K562 (cell line): ENCODE results near the gene TTC16. TPM values are rescaled to one million over a fixed set of nuclear protein-coding genes. Genes with fewer than 3 reads are reported as not detected.

ENCODE experiments used
- MYC ChIP-seq, 2 experiments: fragments of 250-450 bp in 1 of 2; sonication (Bioruptor Pico) in 1 of 2; IDR thresholded peaks; 2 replicates each; pipeline versions ENCODE4 v1.5.1 to v1.6.1; 2012 to 2021; ENCODE audit warnings: low read depth in 2 of 2, borderline replicate concordance in 1 of 2, improper control_type of control experiment in 1 of 2, low read length in 1 of 2, mild to moderate bottlenecking in 1 of 2, moderate library complexity in 1 of 2
- POLR2G ChIP-seq: fragments of 200-400 bp; formaldehyde crosslinking; IDR thresholded peaks from 2 replicates; pipeline ENCODE4 v1.6.1; 2017; ENCODE audit warnings: low read depth, mild to moderate bottlenecking, antibody characterized with exemption, low read length, moderate library complexity
- PTBP1 ChIP-seq: fragments of 200-400 bp; formaldehyde crosslinking; IDR thresholded peaks from 2 replicates; pipeline ENCODE4 v1.6.1; 2017; ENCODE audit warnings: low read depth, low read length
- TAF15 ChIP-seq: fragments of 200-400 bp; formaldehyde crosslinking; IDR thresholded peaks from 2 replicates; pipeline ENCODE4 v1.6.1; 2017; ENCODE audit warnings: mild to moderate bottlenecking, low read depth, low read length, moderate library complexity
- ZNF766 ChIP-seq: fragments of 200-800 bp; sonication (Bioruptor generic); conservative IDR thresholded peaks from 2 replicates; pipeline ENCODE4 v1.6.1; 2016; ENCODE audit warnings: missing genetic modification characterization, missing compliant biosample characterization
- ZNF79 ChIP-seq: fragments of 250-450 bp; sonication (Bioruptor Pico); IDR thresholded peaks from 2 replicates; pipeline ENCODE4 v1.4.0; 2020; ENCODE audit warnings: low read depth, mild to moderate bottlenecking, moderate library complexity
- polyA plus RNA-seq, 8 experiments: library from polyadenylated mRNA; depleted of rRNA in 4 of 8; stranded (reverse) in 5 of 8; unstranded in 3 of 8; fragments of >200 nt; fragmentation: Nextera tagmentation in 2 of 8; fragmentation: Illumina TruSeq in 1 of 8; extraction: Ambion mirVana in 2 of 8; extraction: Trizol in 1 of 8; gene quantifications; 2 replicates each; pipeline versions ENCODE4 v1.2.1 to v1.2.3, GENCODE V29; 2011 to 2014; ENCODE audit warnings: inconsistent platforms in 1 of 8, missing spikeins in 1 of 8
- total RNA-seq, 7 experiments: library from RNA; depleted of rRNA in 6 of 7; stranded (reverse); fragments of >200 nt in 6 of 7; fragmentation: Illumina TruSeq in 2 of 7; extraction: Trizol in 2 of 7; gene quantifications; 2 replicates each; pipeline versions ENCODE4 v1.2.1 to v1.2.3, GENCODE V29; 2011 to 2021; ENCODE audit warnings: low replicate concordance in 1 of 7
- TF ChIP-seq, protein P1 (sequence below), 2 experiments: fragments of 450-650 bp in 1 of 2; sonication (generic) in 1 of 2; formaldehyde crosslinking in 1 of 2; IDR thresholded peaks; 2 replicates each; pipeline versions ENCODE4 v1.7.1 to v1.9.0; 2016 to 2022; ENCODE audit warnings: inconsistent platforms in 1 of 2, mild to moderate bottlenecking in 1 of 2, missing genetic modification reagents in 1 of 2
- TF ChIP-seq, protein P2 (sequence below): fragments of 250-450 bp; sonication (Bioruptor Pico); IDR thresholded peaks from 2 replicates; pipeline ENCODE4 v1.8.0; 2022; ENCODE audit warnings: inconsistent platforms
- TF ChIP-seq, protein P3 (sequence below): fragments of 450-650 bp; conservative IDR thresholded peaks from 2 replicates; pipeline ENCODE4 v1.6.1; 2016; ENCODE audit warnings: missing genetic modification characterization, low read depth, mild to moderate bottlenecking, missing compliant biosample characterization, moderate library complexity
- TF ChIP-seq, protein P4 (sequence below): fragments of 450-650 bp; IDR thresholded peaks from 2 replicates; pipeline ENCODE4 v1.6.1; 2017; ENCODE audit warnings: antibody characterized with exemption

Gene TTC16
- total and polyA plus RNA-seq, 9 of the 15 experiments (the other 6 are each of a cell fraction or from before 2014, with no cell fraction given), result 0.11 TPM; not detected in 8

DNA sequence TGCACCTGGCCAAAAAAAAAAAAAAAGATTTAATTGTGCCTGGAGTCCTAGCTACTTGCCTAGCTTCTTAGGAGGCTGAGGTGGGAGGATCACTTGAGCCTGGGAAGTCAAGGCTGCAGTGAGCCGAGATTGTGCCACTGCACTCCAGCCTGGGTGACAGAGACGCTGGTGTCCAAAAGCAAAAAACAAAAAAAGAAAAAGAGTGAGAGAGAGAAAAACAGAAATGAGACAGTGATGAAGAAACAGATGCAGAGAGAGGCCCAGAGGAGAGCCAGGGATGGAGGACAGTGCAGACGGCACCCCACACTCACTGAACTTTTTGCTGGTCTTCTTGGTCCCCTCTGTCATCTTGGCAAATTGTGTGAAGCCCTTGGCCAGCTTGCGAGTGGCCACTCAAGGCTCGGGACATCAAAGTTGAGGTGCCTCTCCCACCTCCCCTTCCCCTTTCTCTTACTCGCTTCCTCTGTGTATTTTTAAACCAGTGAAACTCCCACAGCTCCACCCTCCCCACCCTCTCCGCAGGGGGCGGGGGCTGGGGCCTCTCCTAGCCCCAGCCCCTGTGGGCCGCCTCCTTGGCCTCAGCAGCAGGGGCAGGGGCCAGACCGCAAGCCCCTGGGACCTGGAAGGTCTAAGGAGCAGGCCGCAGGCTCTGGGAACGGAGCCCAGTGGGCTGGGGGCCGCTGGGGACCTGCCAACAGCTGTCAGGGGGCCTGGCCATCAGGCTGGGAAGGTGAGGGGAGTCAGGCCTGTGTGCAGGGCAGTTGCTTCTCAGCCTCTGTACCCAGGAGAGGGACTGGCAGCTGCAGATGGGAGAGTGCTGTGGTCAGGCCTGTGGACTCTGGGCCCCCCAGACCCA is 62.6 kb downstream of the TTC16 start, which contains the start of gene SH2D3C (continued):
- TF ChIP-seq, protein P1, sequence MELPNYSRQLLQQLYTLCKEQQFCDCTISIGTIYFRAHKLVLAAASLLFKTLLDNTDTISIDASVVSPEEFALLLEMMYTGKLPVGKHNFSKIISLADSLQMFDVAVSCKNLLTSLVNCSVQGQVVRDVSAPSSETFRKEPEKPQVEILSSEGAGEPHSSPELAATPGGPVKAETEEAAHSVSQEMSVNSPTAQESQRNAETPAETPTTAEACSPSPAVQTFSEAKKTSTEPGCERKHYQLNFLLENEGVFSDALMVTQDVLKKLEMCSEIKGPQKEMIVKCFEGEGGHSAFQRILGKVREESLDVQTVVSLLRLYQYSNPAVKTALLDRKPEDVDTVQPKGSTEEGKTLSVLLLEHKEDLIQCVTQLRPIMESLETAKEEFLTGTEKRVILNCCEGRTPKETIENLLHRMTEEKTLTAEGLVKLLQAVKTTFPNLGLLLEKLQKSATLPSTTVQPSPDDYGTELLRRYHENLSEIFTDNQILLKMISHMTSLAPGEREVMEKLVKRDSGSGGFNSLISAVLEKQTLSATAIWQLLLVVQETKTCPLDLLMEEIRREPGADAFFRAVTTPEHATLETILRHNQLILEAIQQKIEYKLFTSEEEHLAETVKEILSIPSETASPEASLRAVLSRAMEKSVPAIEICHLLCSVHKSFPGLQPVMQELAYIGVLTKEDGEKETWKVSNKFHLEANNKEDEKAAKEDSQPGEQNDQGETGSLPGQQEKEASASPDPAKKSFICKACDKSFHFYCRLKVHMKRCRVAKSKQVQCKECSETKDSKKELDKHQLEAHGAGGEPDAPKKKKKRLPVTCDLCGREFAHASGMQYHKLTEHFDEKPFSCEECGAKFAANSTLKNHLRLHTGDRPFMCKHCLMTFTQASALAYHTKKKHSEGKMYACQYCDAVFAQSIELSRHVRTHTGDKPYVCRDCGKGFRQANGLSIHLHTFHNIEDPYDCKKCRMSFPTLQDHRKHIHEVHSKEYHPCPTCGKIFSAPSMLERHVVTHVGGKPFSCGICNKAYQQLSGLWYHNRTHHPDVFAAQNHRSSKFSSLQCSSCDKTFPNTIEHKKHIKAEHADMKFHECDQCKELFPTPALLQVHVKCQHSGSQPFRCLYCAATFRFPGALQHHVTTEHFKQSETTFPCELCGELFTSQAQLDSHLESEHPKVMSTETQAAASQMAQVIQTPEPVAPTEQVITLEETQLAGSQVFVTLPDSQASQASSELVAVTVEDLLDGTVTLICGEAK (IDR thresholded peaks at IDR 0.05), result peak; percentile 32; the same call in 1 of the 2 replicates
- TF ChIP-seq, protein P1 (CRISPR knock-in tag; IDR thresholded peaks at IDR 0.05), result no peak
- TF ChIP-seq MYC (IDR thresholded peaks at IDR 0.05; ENCODE audit: low read depth, low read length), result no peak
- no peak for TF ChIP-seq MYC (CRISPR knock-in tag; IDR thresholded peaks at IDR 0.05; ENCODE audit: borderline replicate concordance, low read depth)
- no peak for TF ChIP-seq TAF15
- TF ChIP-seq, protein P2, sequence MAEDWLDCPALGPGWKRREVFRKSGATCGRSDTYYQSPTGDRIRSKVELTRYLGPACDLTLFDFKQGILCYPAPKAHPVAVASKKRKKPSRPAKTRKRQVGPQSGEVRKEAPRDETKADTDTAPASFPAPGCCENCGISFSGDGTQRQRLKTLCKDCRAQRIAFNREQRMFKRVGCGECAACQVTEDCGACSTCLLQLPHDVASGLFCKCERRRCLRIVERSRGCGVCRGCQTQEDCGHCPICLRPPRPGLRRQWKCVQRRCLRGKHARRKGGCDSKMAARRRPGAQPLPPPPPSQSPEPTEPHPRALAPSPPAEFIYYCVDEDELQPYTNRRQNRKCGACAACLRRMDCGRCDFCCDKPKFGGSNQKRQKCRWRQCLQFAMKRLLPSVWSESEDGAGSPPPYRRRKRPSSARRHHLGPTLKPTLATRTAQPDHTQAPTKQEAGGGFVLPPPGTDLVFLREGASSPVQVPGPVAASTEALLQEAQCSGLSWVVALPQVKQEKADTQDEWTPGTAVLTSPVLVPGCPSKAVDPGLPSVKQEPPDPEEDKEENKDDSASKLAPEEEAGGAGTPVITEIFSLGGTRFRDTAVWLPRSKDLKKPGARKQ (CRISPR knock-in tag), result no peak
- TF ChIP-seq ZNF766 (CRISPR knock-in tag), result 0 out of 2 replicates have a peak, but pooled peaks have one; percentile 14
- TF ChIP-seq ZNF79 (CRISPR knock-in tag), result no peak
- peak; percentile 41; the same call in 1 of the 2 replicates for TF ChIP-seq POLR2G
- TF ChIP-seq, protein P3, sequence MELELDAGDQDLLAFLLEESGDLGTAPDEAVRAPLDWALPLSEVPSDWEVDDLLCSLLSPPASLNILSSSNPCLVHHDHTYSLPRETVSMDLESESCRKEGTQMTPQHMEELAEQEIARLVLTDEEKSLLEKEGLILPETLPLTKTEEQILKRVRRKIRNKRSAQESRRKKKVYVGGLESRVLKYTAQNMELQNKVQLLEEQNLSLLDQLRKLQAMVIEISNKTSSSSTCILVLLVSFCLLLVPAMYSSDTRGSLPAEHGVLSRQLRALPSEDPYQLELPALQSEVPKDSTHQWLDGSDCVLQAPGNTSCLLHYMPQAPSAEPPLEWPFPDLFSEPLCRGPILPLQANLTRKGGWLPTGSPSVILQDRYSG (tag), result no peak
- TF ChIP-seq, protein P4, sequence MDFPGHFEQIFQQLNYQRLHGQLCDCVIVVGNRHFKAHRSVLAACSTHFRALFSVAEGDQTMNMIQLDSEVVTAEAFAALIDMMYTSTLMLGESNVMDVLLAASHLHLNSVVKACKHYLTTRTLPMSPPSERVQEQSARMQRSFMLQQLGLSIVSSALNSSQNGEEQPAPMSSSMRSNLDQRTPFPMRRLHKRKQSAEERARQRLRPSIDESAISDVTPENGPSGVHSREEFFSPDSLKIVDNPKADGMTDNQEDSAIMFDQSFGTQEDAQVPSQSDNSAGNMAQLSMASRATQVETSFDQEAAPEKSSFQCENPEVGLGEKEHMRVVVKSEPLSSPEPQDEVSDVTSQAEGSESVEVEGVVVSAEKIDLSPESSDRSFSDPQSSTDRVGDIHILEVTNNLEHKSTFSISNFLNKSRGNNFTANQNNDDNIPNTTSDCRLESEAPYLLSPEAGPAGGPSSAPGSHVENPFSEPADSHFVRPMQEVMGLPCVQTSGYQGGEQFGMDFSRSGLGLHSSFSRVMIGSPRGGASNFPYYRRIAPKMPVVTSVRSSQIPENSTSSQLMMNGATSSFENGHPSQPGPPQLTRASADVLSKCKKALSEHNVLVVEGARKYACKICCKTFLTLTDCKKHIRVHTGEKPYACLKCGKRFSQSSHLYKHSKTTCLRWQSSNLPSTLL, result no peak
- no peak for TF ChIP-seq PTBP1
